ENCODE measurements around the gene DENND2C.

DNA sequence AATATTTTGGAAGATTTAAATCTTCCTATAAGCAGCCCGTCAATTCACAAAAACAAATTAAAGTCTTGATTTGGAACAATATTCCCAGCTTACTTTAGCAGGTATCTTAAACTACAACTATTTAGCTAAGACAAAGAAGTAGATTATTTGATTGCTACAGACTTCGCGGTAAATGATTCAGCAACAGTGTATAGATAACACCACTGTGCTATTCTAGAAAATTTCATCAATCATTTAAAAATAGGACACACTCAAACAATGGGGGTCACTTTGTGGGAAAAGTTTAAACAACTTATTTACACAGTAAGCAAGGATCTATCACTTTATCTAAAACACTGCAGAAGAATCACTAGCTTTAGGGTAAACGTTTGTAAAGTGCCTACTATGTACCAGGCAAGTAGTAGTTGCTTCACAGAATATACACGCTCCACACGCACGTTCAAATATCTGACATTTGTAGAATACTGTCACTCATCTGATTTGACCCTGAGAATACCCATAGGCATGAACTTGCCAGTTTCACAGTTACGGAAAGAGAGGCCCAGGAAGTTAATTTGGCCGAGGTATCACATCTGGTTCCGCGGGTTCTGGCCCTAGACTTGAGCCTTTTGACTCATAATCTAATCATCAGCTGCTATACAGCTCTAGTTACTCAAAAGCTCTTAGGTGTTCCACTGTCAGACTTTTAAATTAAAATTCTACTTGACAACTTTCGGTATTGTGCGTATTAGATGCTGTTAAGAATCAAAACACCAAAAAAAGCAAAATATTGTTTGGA is 876 bp downstream of the DENND2C start:
- TF ChIP-seq FOXJ3 (CRISPR knock-in tag; IDR thresholded peaks at IDR 0.05; ENCODE audit: borderline replicate concordance) (no peak), IKZF4 (CRISPR knock-in tag; IDR thresholded peaks at IDR 0.05; ENCODE audit: borderline replicate concordance, low read depth, not compliant biosample characterization) (no peak), POLR2A (IDR thresholded peaks at IDR 0.05; ENCODE audit: insufficient read depth in 1 of 2, low read depth in 2 of 2, low read length in 2 of 2) (no peak), EZH2 (conservative IDR thresholded peaks at IDR 0.05; ENCODE audit: low read depth, low read length) (no peak), ZNF343 (CRISPR knock-in tag; IDR thresholded peaks at IDR 0.05) (no peak), ZFP1 (CRISPR knock-in tag; IDR thresholded peaks at IDR 0.05) (no peak), ZNF530 (CRISPR knock-in tag; IDR thresholded peaks at IDR 0.05; ENCODE audit: low read depth) (no peak)
- TF ChIP-seq, protein P1, sequence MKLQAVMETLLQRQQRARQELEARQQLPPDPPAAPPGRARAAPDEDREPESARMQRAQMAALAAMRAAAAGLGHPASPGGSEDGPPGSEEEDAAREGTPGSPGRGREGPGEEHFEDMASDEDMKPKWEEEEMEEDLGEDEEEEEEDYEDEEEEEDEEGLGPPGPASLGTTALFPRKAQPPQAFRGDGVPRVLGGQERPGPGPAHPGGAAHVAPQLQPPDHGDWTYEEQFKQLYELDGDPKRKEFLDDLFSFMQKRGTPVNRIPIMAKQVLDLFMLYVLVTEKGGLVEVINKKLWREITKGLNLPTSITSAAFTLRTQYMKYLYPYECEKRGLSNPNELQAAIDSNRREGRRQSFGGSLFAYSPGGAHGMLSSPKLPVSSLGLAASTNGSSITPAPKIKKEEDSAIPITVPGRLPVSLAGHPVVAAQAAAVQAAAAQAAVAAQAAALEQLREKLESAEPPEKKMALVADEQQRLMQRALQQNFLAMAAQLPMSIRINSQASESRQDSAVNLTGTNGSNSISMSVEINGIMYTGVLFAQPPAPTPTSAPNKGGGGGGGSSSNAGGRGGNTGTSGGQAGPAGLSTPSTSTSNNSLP (IDR thresholded peaks at IDR 0.05; ENCODE audit: low read depth, low read length) = no peak
- TF ChIP-seq, protein P2, sequence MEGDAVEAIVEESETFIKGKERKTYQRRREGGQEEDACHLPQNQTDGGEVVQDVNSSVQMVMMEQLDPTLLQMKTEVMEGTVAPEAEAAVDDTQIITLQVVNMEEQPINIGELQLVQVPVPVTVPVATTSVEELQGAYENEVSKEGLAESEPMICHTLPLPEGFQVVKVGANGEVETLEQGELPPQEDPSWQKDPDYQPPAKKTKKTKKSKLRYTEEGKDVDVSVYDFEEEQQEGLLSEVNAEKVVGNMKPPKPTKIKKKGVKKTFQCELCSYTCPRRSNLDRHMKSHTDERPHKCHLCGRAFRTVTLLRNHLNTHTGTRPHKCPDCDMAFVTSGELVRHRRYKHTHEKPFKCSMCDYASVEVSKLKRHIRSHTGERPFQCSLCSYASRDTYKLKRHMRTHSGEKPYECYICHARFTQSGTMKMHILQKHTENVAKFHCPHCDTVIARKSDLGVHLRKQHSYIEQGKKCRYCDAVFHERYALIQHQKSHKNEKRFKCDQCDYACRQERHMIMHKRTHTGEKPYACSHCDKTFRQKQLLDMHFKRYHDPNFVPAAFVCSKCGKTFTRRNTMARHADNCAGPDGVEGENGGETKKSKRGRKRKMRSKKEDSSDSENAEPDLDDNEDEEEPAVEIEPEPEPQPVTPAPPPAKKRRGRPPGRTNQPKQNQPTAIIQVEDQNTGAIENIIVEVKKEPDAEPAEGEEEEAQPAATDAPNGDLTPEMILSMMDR (CRISPR knock-in tag; IDR thresholded peaks at IDR 0.05) = no peak
- TF ChIP-seq, protein P3, sequence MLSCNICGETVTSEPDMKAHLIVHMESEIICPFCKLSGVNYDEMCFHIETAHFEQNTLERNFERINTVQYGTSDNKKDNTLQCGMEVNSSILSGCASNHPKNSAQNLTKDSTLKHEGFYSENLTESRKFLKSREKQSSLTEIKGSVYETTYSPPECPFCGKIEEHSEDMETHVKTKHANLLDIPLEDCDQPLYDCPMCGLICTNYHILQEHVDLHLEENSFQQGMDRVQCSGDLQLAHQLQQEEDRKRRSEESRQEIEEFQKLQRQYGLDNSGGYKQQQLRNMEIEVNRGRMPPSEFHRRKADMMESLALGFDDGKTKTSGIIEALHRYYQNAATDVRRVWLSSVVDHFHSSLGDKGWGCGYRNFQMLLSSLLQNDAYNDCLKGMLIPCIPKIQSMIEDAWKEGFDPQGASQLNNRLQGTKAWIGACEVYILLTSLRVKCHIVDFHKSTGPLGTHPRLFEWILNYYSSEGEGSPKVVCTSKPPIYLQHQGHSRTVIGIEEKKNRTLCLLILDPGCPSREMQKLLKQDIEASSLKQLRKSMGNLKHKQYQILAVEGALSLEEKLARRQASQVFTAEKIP (CRISPR knock-in tag; IDR thresholded peaks at IDR 0.05; ENCODE audit: borderline replicate concordance) = no peak
- TF ChIP-seq, protein P4, sequence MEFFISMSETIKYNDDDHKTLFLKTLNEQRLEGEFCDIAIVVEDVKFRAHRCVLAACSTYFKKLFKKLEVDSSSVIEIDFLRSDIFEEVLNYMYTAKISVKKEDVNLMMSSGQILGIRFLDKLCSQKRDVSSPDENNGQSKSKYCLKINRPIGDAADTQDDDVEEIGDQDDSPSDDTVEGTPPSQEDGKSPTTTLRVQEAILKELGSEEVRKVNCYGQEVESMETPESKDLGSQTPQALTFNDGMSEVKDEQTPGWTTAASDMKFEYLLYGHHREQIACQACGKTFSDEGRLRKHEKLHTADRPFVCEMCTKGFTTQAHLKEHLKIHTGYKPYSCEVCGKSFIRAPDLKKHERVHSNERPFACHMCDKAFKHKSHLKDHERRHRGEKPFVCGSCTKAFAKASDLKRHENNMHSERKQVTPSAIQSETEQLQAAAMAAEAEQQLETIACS (CRISPR knock-in tag; IDR thresholded peaks at IDR 0.05) = no peak
